GM12878 (cell line): ENCODE measurements around the gene QRFP. TPM values are rescaled to one million over a fixed set of nuclear protein-coding genes. Genes with fewer than 3 reads are reported as not detected.

ENCODE experiments used
- ATAC-seq: fragments of 200-7000 bp; cut with Tn5 transposase; 3 replicates; pipeline ENCODE4 v1.9.1; 2020; ENCODE audit warnings: mild to moderate bottlenecking, moderate library complexity
- BruUV-seq: library from RNA; stranded (reverse); fragments of 400-500 nt; replicated peaks from 2 replicates; lab custom pipeline; 2021; lab: Mats Ljungman, UMichigan
- CTCF ChIA-PET: fragments of 300-600 bp; sonication (Branson Sonifier 250); formaldehyde crosslinking; extraction: SDS; loops from one replicate; lab custom pipeline; 2021; ENCODE audit warnings: inconsistent platforms; lab: Yijun Ruan, JAX
- POLR2A ChIA-PET: fragments of 350-600 bp; formaldehyde crosslinking; extraction: SDS; loops from one replicate; lab custom pipeline; 2021; ENCODE audit warnings: inconsistent platforms; lab: Charles Lee
- RAD21 ChIA-PET: fragments of 300-600 bp; sonication (Branson Sonifier 250); formaldehyde crosslinking; loops from one replicate; lab custom pipeline; 2023; ENCODE audit warnings: antibody characterized with exemption; ENCODE audit not compliant: unreplicated experiment; lab: Charles Lee
- SMC1A ChIA-PET: fragments of 300-600 bp; sonication (Branson Sonifier 250); formaldehyde crosslinking; loops from one replicate; lab custom pipeline; 2023; ENCODE audit not compliant: unreplicated experiment, uncharacterized antibody; lab: Charles Lee
- DNase-seq: peaks from one replicate; pipeline ENCODE4 v3.0.0-alpha.2; 2011; ENCODE audit warnings: low read depth, low spot score
- FAIRE-seq: peaks from 3 replicates; lab custom pipeline; 2011; peaks lifted over from hg19 to GRCh38; lab: Jason Lieb, UNC
- H2AFZ ChIP-seq: 2 replicates; pipeline ENCODE4 v1.6.0; 2011; ENCODE audit warnings: low read depth, low read length, control low read depth; ENCODE audit not compliant: control insufficient read depth
- H3K27ac ChIP-seq: 2 replicates; pipeline ENCODE4 v1.5.1; 2011; ENCODE audit warnings: control low read depth; ENCODE audit not compliant: control insufficient read depth, insufficient read depth
- H3K27me3 ChIP-seq, 2 experiments: replicated peaks in 1 of 2; 2 replicates each; pipeline versions ENCODE4 v1.6.0 to v1.6.1; 2011; ENCODE audit warnings: low read length in 1 of 2; ENCODE audit not compliant: control insufficient read depth in 2 of 2, insufficient read depth in 2 of 2
- H3K36me3 ChIP-seq, 2 experiments: 2 replicates each; pipeline ENCODE4 v1.5.1; 2011; ENCODE audit warnings: low read length in 1 of 2; ENCODE audit not compliant: control insufficient read depth in 2 of 2, insufficient read depth in 2 of 2
- H3K4me1 ChIP-seq: 2 replicates; pipeline ENCODE4 v1.6.1; 2011; ENCODE audit warnings: mild to moderate bottlenecking, low read length, moderate library complexity, mixed read lengths; ENCODE audit not compliant: control insufficient read depth, insufficient read depth
- H3K4me2 ChIP-seq: 2 replicates; pipeline ENCODE4 v1.6.0; 2011; ENCODE audit warnings: control low read depth; ENCODE audit not compliant: control insufficient read depth, insufficient read depth
- H3K4me3 ChIP-seq: fragments of 200-600 bp; sonication (generic); 2 replicates; pipeline ENCODE4 v1.5.1; 2016
- H3K79me2 ChIP-seq: 2 replicates; pipeline ENCODE4 v1.6.0; 2011; ENCODE audit warnings: low read length; ENCODE audit not compliant: control insufficient read depth, insufficient read depth
- H3K9ac ChIP-seq: 2 replicates; pipeline ENCODE4 v1.8.0; 2011; ENCODE audit warnings: low read length, control low read depth, mixed read lengths; ENCODE audit not compliant: control insufficient read depth, insufficient read depth
- H3K9me3 ChIP-seq: replicated peaks from 3 replicates; pipeline ENCODE4 v1.5.1; 2011; ENCODE audit warnings: mild to moderate bottlenecking, low read length; ENCODE audit not compliant: control insufficient read depth, insufficient read depth
- H4K20me1 ChIP-seq: 2 replicates; pipeline ENCODE4 v1.6.0; 2011; ENCODE audit not compliant: control insufficient read depth, insufficient read depth
- BCL3 ChIP-seq: IDR thresholded peaks from 2 replicates; pipeline ENCODE4 v1.6.1; 2011; ENCODE audit warnings: borderline replicate concordance, low read depth, mild to moderate bottlenecking, moderate library complexity, low read length; ENCODE audit not compliant: insufficient read depth, poor library complexity, severe bottlenecking
- EGR1 ChIP-seq, 2 experiments: IDR thresholded peaks; 1 replicate in 1 of 2; 2 replicates in 1 of 2; pipeline ENCODE4 v1.6.1; 2011 to 2012; ENCODE audit warnings: low read depth in 2 of 2, low read length in 2 of 2, borderline replicate concordance in 1 of 2, mild to moderate bottlenecking in 1 of 2, moderate library complexity in 1 of 2
- EZH2 ChIP-seq: IDR thresholded peaks from 2 replicates; pipeline ENCODE4 v1.6.1; 2012; ENCODE audit warnings: low read depth, mild to moderate bottlenecking, control low read depth, inconsistent platforms, low read length, borderline replicate concordance; ENCODE audit not compliant: control insufficient read depth
- MEF2B ChIP-seq: fragments of 450-650 bp; IDR thresholded peaks from 2 replicates; pipeline ENCODE4 v1.6.1; 2018; ENCODE audit warnings: mild to moderate bottlenecking, moderate library complexity; ENCODE audit not compliant: partially characterized antibody, poor library complexity, severe bottlenecking
- MTA3 ChIP-seq: IDR thresholded peaks from 2 replicates; pipeline ENCODE4 v1.6.1; 2012; ENCODE audit warnings: low read length, inconsistent platforms, borderline replicate concordance
- NR2F1 ChIP-seq: fragments of 450-650 bp; conservative IDR thresholded peaks from 2 replicates; pipeline ENCODE4 v1.6.1; 2017; ENCODE audit warnings: mild to moderate bottlenecking
- RBBP5 ChIP-seq: fragments of 200-600 bp; sonication (generic); conservative IDR thresholded peaks from 2 replicates; pipeline ENCODE4 v1.6.1; 2016
- RELA ChIP-seq: fragments of 450-650 bp; IDR thresholded peaks from 2 replicates; pipeline ENCODE4 v1.8.0; 2014; ENCODE audit warnings: borderline replicate concordance; ENCODE audit not compliant: partially characterized antibody
- TARDBP ChIP-seq: IDR thresholded peaks from 2 replicates; pipeline ENCODE4 v1.6.1; 2016; ENCODE audit warnings: borderline replicate concordance
- WGBS: methylation state at CpG from one replicate; pipeline ENCODE4 v1.1.6; 2016; ENCODE audit warnings: low lambda C conversion rate; ENCODE audit not compliant: insufficient replicate concordance, insufficient coverage; ENCODE audit errors: missing lambda C conversion rate; 5-methylcytosine and 5-hydroxymethylcytosine counted together
- in situ Hi-C: fragments of 300-500 bp; cut with MboI; formaldehyde crosslinking; loops from 9 replicates; pipeline ENCODE4 v1.14.3; 2018; ENCODE audit warnings: mixed read lengths
- intact Hi-C: fragments of 100-400 bp; cut with micrococcal nuclease; formaldehyde crosslinking; loops from one replicate; pipeline ENCODE4 v1.14.2; 2022; ENCODE audit not compliant: unreplicated experiment
- polyA plus RNA-seq, 11 experiments: library from polyadenylated mRNA; depleted of rRNA in 4 of 11; unstranded in 6 of 11; stranded (reverse) in 5 of 11; fragments of >200 nt; fragmentation: Nextera tagmentation in 4 of 11; fragmentation: Illumina TruSeq in 1 of 11; extraction: Ambion mirVana in 4 of 11; extraction: Trizol in 1 of 11; gene quantifications; 1 replicate in 1 of 11; 2 replicates in 10 of 11; pipeline versions ENCODE4 v1.2.1 to v1.2.3, GENCODE V29; 2011 to 2016; ENCODE audit warnings: inconsistent platforms in 2 of 11, missing spikeins in 2 of 11, low read depth in 1 of 11
- total RNA-seq, 4 experiments: library from RNA; depleted of rRNA in 3 of 4; stranded (reverse); fragments of >200 nt in 3 of 4; fragmentation: Illumina TruSeq in 1 of 4; extraction: Trizol in 1 of 4; gene quantifications; 2 replicates each; pipeline versions ENCODE4 v1.2.1 to v1.2.3, GENCODE V29; 2013 to 2021

Gene QRFP
- total and polyA plus RNA-seq, 10 of the 15 experiments (the other 5 are each of a cell fraction or from before 2014, with no cell fraction given) = not detected

GRCh38 chr9:130880599-130881220, 15.9 kb downstream of the QRFP start:
- intact Hi-C loops (no loop called here), in situ Hi-C loops (no loop called here)
- ChIA-PET POLR2A (no interaction called here), RAD21 (interaction anchor here (0.9 kb wide), 1 partner anchor 11 kb away, joined by 4 read pairs; no protein-coding TSS in a partner anchor), SMC1A (interaction anchor here (0.9 to 1.1 kb wide), 2 partner anchors 9 to 11 kb away, joined by 3 read pairs; no protein-coding TSS in a partner anchor), CTCF (interaction anchor here (1.6 kb wide), 1 partner anchor 14 kb away, joined by 3 read pairs; no protein-coding TSS in a partner anchor)
- no peak overlapping the region for H3K4me2 ChIP-seq
- no peaks in the 10 kb centered on the region for H3K79me2 ChIP-seq
- ATAC-seq = no peak
- FAIRE-seq = no peak
- no TSS peak for BruUV-seq
- peaks cover 25 to 36% of the 10 kb centered on the region in 2 experiments for H3K36me3 ChIP-seq
- H2AFZ ChIP-seq = no peak overlapping the region
- no peak overlapping the region for H3K9ac ChIP-seq
- DNase-seq = no peak
- H3K27me3 ChIP-seq = no peaks in the 10 kb centered on the region
- no peaks in the 10 kb centered on the region for H4K20me1 ChIP-seq
- H3K4me1 ChIP-seq = no peaks in the 10 kb centered on the region
- WGBS = 79% methylated on average over 16 of the region's 16 CpGs
- no peak overlapping the region for H3K27ac ChIP-seq
- TF ChIP-seq RELA (no peak), NR2F1 (no peak), TARDBP (no peak), EGR1 (IDR thresholded peaks at IDR 0.05; ENCODE audit: borderline replicate concordance in 1 of 2, low read depth in 2 of 2, low read length in 2 of 2) (no peak), EZH2 (no peak), BCL3 (no peak), MTA3 (no peak), MEF2B (no peak), RBBP5 (no peak)
- no peak overlapping the region for H3K4me3 ChIP-seq
- H3K9me3 ChIP-seq = no peaks in the 10 kb centered on the region
